GM19455 (cell line): Measurements from ENCODE around the gene FAM20A.

Source experiments
- ATAC-seq: cut with Tn5 transposase; IDR thresholded peaks from one replicate; pipeline ENCODE4 v1.9.1; 2021; ENCODE audit not compliant: unreplicated experiment

FAM20A gene

DNA sequence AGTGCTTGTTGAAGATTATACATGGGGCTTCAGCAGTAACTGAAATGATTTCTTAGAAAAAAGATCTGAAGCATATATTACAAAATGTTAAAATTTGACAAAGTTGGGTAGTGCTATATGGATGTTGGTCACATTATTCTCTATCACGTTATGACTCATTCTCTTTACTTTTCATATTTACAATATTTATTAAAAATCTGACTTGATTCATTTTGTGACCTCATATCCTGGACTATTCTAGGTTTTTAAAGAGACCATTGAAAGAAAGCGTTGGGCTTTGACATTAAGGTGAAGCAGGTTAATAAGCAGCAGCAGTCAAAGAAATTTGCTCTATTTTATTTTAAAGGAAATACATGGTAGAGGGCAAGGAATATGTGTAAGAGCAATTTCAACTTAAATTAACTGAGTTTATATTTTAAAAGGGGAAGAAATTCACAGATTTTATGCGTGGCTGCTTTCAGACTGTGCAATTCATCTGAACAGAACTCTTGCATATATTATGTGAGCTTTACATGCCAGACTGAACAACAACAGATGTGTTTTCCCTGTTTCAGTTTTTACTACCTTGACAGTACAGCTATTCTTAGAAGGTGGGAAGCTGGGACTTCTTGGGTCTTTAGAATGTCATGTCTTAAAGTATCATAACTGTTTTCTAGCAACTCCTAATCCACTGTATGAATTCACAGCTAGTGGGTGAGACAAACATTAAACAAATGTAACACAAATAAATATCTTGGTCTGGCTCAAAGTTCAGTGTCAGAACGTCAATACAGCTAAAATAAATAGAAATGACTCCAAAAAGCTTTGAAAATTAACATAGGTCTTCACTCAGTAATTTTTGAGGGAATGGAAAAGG lies 10.4 kb upstream of the FAM20A start:
- ATAC-seq = no peak

DNA sequence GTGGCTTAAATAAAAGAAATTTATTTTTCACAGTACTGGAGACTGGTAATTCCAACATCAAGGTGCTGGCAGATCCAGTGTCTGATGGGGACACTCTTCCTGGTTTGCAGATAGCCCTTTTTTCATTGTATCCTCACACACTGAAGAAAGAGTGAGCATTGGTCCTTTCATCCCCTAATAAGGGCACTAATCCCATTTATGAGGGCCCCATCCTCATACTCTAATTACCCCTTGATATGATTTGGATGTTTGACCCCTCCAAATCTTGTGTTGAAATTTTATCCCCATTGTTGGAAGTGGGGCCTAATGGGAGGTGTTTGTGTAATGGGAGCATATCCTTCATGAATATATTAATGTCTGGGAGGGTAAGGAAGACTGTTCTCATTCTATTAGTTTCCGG lies 9.4 kb upstream of the FAM20A start:
- no peak for ATAC-seq

DNA sequence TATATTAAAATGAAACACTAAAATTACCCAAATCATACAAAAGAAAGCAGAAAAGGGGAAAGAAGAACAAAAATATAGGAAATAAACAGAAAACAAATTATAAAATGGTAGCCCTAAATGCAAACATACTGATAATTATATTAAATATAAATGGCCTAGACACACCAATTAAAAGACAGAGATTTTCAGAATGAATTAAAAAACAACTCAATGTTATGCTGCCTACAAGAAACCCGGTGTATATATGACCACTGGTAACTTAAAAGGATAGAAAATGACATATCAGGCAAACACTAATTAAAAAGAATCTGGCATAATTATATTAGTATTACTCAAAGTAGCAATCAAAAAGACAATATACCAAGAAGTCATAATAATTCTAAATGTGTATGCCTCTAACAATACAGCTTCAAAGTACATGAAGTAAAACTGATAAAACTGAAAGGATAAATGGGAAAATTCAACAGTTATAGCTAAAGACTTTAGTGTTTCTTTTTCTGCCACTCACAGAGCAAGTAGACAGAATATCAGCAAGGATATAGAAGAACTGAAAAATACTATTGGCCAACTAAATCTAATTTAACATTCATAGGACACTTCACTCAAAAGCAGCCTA lies 7.5 kb upstream of the FAM20A start:
- ATAC-seq = no peak

DNA sequence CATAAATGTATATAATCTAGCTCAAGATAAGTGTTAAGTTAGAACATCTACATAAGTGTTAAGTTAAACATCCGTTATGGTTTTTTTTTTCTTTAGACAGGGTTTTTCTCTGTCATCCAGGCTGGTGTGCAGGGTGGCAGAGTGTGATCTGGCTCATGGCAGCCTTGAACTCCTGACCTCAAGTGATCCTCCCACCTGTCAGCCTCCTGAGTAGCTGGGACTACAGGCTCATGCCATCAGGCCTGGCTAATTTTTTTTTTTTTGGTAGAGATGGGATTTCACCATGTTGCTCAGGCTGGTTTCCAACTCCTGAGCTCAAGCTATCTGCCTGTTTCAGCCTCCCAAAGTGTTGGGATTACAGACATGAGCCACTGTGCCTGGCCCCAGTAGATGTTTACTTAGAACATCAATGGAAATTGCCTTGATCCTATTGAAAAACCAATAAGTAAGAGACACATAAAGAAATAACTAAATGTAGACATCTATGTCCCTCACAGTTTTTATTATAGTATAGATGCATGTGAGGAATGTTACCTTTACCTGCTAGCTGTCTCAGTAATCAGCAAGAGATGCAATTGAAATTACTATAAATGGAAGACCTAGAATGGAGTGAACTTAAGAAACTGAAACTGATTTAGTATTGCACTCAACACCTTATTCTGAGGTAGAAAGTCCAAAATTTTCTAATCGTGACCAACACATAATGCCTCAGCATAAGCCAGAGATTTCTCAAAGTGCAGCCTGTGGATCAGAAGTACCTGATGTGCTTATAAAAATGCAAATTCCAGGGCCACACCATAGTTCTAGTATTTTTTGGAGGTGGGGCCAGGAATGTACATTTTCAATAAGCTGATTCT lies 5.5 kb upstream of the FAM20A start:
- no peak for ATAC-seq

DNA sequence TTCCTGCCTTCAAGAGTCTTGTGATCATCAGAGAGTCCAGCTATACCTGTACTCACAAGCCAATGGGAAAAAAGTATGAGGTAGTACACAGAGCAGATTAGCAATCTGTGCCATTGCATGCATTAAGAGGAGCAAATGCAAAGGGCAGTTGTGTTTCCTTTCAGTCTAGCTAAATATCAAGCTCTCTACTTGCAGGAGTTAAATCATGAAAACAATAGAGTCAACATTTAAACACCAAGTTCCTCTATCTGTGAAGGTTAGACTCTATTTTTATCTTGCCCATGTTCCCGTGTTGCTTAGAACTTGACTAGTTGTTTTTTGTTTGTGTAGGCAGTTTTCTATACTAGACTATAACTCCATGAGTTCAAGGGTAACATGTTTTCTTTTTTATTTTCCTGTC lies 4.7 kb upstream of the FAM20A start:
- no peak for ATAC-seq

DNA sequence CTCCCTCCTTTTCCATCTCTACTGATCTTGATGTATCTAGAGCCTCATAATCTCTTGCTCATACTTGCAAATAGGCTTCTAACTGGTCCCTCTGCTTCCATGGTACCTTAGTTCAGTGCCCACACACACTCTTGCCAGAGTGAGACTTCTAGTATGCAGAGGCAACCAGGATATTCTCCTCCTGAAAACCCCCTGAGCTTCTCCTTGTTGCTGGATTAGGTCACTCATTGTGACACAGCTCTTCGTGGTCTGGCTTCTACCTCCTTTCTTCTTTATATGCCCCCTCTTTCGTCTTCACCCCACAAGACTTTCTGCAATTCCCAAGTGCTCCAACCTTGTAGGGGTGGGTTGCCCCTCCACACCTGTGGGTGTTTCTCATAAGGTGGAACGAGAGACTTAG lies 2.5 kb upstream of the FAM20A start:
- no peak for ATAC-seq

DNA sequence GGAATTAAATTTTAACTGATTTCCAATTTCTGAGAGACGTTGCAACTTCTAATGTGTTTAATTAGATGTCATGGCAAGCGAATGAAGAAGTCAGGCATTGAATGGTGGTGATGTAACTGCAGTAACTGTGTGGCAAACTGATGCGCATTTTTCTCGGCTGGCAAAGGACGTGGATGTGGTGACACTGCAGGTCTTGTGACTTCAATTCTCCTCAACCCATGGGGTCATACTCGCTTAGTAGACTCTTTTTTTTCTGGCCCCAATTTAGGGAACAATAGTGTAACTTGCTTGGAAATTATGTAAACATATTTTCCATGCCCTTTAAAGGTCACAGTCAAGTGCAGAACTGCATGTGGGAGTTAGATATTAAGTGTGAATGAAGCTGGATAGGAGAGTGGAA lies 1.9 kb upstream of the FAM20A start:
- ATAC-seq = no peak

DNA sequence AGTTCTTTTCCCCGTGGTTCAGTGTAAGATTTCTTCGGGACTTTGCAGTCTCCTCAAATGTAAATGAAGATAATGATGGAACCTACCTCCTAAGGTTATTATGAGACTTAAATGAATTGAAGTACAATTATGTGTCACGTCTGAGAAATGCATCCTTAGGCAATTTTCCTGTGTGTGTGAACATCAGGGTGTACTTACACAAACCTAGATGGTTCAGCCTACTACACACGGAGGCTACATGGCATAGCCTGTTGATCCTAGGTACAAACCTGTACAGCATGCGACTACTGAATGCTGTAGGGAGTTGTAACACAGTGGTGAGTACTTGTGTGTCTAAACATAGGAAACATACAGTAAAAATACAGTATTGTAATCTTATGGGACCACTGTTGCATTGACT lies 1.1 kb upstream of the FAM20A start:
- ATAC-seq = no peak

DNA sequence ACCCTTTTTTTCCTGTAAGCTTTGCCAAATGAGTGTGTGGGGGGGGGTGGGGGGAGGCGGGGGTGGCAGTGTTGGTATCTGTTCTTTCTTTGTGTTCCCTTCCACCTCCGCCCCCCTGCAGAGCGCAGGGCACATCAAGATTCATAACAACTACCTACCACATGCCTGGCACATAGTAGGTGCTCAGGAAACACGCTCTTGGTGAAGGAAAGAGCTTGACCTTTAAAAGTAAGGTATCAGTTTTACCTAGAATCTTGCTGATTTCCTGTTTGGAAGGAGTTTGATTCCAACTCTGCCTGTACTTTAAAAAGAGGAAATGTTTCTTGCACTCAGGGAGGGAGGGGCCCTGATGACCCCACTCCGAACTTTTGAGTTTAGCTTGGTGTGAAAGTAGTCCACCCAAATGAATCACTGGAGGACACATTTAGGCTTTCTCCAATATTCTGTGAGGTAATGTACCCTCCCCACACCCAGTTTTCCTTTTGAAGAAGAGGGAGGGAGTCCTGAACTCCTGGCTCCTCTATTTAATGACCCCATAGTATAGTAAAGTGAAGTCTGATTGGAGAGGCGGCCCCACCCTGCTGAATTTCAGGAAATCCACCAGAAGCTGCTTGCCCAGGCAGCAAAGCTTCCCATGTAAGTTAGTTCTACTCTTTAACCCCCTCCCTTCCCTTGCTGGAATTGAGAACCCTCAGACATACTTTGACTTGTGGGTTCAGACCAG lies 560 bp upstream of the FAM20A start:
- ATAC-seq = no peak

DNA sequence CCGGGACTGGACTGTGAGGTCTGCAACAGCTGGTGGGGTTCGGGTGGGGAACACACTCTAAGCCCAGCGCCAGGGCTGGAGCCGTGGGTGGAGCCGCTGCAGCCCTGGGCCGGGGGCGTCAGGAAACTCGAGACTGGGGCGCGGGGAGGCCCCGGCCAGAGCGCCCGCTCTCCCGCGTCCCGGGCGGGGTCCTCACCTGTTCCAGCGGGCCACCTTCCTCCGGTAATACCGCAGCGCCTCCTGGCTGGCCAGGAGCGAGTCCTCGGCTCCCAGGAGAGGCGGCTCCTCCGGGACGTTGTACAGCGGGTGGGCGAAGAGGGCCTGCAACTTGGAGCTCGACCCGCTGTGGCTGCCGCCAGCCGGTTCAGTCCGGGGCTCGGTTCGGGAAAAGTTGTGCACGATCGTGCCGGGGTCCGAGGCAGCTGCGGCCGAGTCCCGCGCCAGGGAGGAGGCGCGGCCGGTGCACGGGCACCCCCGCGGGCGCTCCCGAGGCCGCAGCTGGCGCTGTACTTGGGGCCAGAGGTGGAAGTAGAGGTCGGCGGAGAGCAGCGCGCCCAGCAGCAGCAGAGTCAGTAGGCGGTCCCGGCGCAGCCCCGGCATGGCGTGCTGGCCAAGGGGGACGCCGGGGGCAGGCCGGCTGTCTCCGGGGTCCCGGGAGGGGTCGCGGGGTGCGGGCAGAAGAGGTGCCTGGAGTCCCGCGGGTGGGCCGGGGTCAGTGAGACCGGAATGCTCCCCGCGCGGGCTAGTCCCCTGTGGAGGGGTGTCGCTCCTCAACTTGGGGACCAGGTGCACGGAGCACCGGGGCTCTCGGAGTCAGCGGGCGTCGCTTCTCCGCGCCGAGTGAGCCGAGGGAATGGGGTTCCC lies 868 bp downstream of the FAM20A start:
- ATAC-seq = no peak

DNA sequence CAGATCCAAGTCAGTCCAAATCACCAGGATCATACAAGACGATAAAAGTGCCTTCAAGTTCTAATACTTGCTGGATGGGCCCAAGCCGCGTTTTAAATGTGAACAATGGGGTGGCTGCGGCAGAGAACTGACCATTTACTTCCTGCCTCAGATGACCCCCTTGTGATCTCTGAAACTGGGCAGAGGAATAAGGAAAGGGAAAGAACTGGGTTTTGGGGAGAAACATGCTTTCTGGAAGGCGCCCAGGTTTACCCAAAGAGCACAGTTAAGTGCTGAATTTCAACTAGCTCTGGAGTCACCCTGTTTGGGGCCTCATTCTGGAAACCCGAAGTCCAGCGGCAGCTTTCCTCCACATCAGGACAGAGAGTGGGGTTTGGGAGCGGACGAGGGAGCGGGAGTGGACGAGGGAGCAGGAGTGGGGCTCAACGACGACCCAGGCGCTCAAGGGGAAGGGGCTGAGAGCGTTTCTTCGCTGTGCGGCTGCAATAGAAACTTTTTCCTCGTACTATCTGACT lies 1.6 kb downstream of the FAM20A start:
- no peak for ATAC-seq

DNA sequence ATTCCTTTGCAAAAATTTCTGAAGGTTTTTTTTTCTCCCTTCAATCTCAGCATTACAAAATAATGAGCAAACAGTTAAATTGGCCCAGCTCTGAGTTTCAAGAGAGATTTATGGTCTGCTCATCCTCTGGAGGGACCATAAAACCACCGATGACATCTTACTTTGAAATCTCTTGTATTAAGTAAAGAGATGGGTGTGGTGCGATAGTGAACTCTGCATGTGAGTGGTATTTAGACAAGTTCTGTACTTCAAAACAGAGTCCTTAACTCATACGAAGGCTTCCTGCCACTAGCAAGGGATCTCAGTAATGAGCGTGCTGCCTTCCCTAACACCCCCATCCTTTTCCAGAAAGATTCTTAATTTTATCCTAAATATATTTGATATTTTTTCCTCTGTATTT lies 2.1 kb downstream of the FAM20A start:
- ATAC-seq = no peak

DNA sequence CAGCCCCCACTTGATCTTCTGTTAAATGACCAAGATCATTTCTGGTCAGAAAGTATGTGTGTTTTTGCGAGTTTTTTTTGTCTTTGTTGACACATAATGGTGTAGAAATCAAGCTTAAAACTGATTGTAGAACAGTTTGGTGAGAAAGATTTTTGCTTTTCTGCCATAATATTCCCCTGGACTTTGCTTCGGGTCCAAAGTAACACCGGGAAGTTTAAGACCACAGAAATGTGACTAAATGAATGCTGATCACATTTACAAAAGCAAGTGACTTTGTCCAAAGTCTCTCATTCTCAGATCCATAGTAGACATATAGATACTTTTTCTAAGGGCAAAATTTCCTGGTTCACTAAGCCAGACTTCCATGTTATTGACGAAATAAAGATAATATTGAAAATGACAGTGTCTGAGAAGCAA lies 2.6 kb downstream of the FAM20A start:
- ATAC-seq = no peak

DNA sequence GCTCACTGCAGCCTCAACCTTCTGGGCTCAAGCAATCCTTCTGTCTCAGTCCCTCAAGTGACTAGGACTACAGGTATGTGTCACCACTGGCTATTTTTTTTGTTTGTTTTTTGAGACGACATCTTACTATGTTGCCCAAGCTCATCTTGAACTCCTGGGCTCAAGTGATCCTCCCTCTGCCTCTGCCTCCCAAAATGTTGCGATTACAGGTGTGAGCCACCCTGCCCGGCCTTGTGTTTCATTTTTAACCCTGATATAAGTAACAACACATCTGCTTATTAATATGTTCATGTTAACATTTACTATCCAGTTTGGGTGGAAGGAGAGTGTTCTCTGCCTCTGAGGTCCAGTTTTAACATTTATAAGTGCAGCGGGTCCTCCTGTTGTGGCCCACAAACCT lies 3.1 kb downstream of the FAM20A start:
- ATAC-seq = no peak

DNA sequence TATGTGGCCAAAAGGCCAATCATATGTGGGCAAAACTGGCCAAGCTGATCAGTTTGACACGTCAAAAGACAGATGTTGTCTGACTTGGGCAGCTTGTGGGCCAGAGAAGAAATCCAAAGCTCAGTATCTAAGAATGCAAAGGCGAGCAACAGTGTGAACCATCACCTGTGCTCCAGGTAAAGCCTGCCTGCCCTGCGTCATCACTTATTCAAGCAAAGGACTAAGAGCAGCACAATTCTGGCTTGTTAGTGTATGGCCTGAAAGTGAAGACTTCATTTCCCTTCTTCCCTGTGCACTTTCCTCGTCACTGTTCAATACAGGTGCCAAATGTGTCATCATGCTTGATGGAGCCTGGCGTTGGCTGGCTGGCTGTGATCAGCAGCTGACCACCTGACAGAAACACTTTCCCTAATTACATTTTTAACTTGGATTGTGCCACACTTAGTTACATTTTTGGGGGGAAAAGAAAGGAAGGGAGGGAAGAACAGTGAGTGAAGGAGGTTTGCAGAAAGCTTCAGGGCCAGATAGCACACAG lies 4.7 kb downstream of the FAM20A start:
- ATAC-seq = no peak

DNA sequence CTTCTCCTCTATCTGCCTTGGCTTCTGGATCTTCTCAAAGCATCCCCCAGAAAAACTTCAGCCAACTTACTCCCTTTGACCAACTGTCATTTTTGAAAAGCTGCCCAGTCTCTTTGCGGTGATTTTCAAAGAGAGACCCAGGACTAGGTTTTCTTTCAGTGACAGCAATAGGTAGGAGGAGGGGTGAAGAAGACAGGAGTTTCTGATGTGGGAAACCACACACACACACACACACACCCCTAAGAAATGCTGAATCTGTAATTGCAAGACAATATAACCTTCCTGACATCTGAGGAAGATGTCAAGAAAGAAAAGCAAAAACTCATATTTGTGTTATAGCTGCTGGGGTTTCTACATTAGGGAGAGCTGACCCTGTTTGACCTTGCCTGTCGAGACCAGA lies 5.2 kb downstream of the FAM20A start:
- no peak for ATAC-seq

DNA sequence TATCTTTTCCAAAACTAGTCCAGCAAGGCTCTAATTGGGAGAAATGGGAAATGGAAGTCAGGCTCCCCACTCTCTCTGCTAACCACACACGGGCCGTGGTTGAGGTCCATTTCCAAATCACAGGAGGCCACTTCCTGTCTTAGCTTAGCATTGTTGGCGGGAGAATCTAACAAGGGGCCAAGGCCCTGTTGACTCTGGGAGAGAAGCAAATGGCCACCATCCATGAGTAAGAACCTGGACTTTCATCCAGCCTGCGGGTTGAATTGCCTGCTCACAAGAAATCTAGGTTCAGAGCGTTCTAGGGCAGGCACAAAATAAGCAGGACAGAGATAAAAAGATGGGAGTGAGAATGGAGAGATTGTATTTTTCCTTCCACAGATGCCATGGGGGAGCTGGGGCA lies 5.7 kb downstream of the FAM20A start:
- no peak for ATAC-seq

DNA sequence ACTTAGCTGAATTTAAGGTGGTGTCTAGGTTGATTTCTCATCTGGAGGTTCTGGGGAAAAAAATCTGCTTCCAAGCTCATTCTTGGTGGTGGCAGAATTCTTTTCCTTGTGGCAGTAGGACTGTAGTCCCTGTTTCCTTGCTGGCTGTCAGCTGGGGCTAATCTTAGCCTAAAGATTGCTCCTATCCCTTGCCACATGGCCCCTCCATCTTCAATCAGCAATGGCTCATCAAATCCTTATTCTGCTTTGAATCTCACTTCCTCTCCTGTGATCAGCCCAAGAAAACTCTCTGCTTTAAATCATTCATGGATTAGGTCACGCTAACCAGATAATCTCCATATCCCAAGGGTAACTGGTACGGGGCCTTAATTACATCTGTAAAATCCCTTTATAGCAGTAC lies 6.6 kb downstream of the FAM20A start:
- ATAC-seq = no peak

DNA sequence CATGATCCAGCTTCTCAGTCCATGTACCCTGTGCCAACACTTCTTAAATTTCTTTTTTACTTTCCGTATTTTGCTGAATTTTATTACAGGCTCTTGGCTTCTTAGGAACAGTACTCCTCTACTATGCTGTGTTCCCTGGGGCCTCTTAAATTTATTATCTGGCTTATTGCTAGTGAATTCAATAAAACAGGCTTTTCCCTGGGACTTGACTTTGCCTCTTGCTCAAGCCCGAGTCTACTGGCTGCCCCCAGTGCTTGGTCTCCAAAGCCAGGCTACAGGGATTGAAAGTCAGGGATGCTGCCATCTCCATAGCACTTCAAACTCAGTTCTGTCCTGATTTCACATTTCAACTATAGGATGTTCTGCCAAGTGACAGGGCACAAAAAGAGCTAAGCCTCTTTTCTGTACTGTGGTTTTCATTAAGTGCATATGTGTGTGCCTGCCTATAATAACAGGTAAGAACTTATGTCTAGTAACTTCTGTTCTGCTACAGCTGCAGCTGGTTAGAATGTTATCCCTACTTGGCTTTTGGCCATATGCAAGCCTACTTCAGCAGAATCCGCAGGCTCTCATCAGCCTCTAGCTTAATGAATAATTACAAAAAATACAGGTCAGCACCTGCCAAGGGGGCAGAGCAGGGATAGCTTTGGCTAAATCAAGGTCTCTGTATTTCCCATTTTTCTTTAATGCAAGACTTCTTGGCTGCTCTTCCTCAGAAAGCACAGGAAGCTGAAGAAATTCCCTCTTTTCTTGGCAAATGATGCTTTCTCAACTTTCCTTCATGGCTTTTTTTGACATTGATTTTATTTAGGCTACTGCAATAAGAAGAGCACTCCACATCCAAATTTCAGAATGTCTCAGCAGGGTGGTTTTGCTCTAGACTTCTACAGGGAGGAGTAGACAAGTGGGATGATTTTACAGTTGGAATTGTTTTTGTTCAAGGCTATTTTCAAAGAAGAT lies 8.2 kb downstream of the FAM20A start:
- ATAC-seq = no peak
